Retinal pigment epithelial cell (primary cell): Measurements from ENCODE around the gene COL12A1.

Experiments used
- DNase-seq: peaks from one replicate; pipeline ENCODE4 v3.0.0-alpha.2; 2010; ENCODE audit warnings: low read depth
- H3K4me3 ChIP-seq: 2 replicates; pipeline ENCODE4 v1.5.1; 2011; ENCODE audit warnings: mild to moderate bottlenecking, low read length, control low read depth, moderate library complexity
- TF ChIP-seq, protein P1 (sequence below): conservative IDR thresholded peaks from 2 replicates; pipeline ENCODE4 v1.5.1; 2011; ENCODE audit warnings: low read depth, low read length, control low read depth, inconsistent platforms

The COL12A1 gene

DNA sequence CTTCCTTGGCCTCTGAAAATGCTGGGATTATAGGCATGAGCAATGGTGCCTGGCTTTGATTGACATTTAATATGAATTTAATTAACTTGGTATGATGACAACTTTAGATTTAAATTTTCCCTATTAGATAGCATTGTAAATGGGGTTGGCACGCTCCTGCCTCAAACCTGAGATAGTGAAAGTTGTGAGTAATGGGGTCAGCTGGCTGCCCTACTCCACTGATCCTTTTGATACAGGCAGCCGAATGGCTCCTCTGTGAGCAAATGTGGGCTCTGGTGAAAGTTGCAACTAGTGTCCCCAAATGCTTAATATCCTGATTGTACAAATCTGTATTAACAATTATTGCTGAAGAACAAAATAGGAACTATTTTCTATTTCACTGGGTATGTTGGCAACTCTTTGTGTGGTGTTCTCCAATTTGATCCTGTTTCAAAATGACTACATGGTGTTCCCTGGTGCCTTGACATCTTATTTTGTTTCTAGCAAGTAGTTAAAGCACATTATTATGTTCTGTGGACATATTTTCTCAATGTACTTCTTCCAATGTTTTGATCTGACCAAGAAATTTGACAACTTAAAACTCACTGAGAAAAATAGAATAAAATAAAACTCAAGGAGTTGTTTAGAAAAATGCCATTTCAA is 97.4 kb downstream of the COL12A1 start:
- DNase-seq, result no peak
- TF ChIP-seq, protein P1, sequence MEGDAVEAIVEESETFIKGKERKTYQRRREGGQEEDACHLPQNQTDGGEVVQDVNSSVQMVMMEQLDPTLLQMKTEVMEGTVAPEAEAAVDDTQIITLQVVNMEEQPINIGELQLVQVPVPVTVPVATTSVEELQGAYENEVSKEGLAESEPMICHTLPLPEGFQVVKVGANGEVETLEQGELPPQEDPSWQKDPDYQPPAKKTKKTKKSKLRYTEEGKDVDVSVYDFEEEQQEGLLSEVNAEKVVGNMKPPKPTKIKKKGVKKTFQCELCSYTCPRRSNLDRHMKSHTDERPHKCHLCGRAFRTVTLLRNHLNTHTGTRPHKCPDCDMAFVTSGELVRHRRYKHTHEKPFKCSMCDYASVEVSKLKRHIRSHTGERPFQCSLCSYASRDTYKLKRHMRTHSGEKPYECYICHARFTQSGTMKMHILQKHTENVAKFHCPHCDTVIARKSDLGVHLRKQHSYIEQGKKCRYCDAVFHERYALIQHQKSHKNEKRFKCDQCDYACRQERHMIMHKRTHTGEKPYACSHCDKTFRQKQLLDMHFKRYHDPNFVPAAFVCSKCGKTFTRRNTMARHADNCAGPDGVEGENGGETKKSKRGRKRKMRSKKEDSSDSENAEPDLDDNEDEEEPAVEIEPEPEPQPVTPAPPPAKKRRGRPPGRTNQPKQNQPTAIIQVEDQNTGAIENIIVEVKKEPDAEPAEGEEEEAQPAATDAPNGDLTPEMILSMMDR, result no peak

DNA sequence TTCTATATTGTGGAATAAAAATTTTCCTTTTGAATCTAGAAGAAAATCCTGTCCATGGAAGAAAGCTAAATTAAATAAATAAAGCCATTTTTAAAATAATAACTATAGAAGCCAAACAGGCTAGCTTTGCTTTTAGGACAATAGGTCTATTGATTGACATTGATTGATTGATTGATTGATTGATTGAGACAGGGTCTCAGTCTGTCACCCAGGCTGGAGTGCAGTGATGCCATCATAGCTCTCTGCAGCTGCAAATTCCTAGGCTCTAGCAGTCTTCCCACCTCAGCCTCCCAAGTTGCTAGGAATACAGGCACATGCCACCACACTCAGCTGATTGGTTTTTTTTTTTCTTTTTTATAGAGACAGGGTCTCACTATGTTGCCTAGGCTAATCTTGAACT is 97.9 kb downstream of the COL12A1 start:
- H3K4me3 ChIP-seq, result no peak overlapping the region
- TF ChIP-seq, protein P1, result no peak
- DNase-seq, result no peak

More for the DNA sequence above, 97.4 kb downstream of the COL12A1 start:
- H3K4me3 ChIP-seq, result no peak overlapping the region

DNA sequence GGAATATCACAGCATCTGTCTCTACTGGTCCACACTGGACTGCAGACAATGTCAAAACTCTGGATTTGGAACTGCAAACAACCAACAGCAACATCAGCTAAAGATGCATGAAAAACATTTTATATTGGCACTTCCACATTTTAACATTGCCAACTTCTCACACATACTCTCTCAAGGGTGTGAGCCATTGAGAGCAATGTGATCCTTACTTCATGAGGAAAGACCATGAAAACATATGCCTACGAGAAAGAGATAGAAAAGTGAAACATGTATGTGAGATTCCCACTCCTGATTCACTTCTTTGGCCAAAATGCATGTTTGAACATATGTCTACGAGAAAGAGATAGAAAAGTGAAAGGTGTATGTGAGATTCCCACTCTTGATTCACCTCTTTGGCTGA is 99.4 kb downstream of the COL12A1 start:
- H3K4me3 ChIP-seq, result no peak overlapping the region
- TF ChIP-seq, protein P1, result no peak
- no peak for DNase-seq

DNA sequence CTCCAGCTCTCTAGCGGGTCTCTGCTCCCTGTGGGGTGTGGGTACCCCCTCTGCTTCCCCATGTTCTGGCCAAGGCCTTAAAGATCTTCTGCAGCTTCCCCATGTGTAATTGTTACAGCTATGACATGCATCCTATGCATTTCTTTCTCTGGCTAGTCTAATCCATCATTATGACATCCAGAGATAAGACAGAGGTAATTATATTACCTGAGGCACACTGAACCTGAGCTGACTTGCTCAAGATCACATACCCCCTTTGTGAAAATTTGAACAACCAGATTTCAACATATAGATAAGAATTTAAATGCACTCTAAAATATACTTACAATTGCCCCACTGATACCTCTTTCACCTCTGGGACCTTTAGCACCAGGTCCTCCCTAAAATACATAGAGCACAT is 102.4 kb downstream of the COL12A1 start:
- TF ChIP-seq, protein P1, result no peak
- DNase-seq, result no peak
- H3K4me3 ChIP-seq, result no peak overlapping the region

DNA sequence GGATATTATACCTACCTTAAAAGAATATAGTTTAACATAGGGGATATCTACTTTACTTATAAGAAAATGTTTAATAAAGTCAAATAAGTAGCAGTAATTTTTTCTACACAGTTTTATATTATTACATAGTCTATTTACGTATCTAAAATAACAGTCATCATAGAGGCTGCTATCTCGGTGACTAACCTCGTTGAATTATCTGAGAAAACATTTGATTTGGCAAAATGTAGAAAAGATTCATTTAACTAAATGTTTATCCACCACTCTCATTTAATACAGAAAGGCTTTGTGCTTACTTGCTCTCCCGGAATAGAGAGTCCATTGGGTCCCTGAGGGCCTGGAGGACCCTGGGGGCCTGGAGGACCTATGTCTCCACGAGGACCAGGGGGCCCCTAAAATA is 103.6 kb downstream of the COL12A1 start:
- DNase-seq, result no peak

DNA sequence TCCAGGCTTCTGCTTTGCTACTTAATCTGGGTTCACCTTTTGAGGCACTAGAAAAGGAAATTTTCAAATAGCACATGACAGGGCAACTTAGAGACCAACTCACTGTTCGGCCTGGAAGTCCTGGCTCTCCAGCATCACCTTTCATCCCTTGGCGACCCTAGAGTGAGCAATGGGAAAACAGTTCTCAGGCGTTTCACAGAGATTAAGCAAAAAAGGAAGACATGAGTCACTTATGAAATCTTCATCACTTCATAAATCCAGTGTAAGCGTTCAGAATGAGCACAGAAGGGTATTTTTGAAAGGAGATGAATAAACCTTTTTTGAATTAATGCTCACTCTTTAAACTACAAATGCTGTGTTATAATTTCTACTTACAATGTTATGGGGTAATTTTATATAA is 104.0 kb downstream of the COL12A1 start:
- no peak overlapping the region for H3K4me3 ChIP-seq
- DNase-seq, result peak; percentile 69
- TF ChIP-seq, protein P1, result no peak

More for the DNA sequence above, 103.6 kb downstream of the COL12A1 start:
- H3K4me3 ChIP-seq, result no peak overlapping the region
- TF ChIP-seq, protein P1, result no peak

DNA sequence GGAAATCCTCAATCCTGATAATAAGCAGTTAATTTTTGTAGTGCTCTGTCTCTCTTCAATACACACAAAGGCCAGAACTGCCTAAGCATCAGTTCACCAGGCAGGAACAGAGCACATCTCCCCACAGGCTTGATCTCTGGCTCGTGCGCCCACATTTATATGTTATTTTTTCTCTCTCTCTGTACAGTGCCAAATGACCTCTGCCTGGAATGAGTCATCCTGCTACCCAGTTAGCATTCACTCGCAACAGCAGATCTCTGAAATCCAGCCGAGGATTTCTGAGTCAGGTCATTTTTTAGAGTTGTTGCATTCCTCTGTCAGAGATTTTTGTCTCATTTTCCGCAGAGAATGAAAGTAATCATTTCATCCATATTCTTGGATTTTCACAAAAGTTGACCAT is 107.1 kb downstream of the COL12A1 start:
- DNase-seq, result peak; percentile 93
- H3K4me3 ChIP-seq, result no peak overlapping the region
- TF ChIP-seq, protein P1, result no peak
